Lung (tissue), 12 donors: ENCODE results near the gene NANS. TPM values are rescaled to one million over a fixed set of nuclear protein-coding genes. Genes with fewer than 3 reads are reported as not detected.

Experiments
- ATAC-seq: fragments of 200-7000 bp; cut with Tn5 transposase; one replicate; pipeline ENCODE4 v1.9.1; 2020; ENCODE audit warnings: moderate number of reproducible peaks; ENCODE audit not compliant: insufficient read depth, low FRiP score
- DNase-seq, 3 donors: peaks; one replicate each; pipeline ENCODE4 v3.0.0-alpha.2; 2013 to 2017
- H3K27ac ChIP-seq, 2 donors: one replicate each; pipeline ENCODE4 v1.5.1; 2013; ENCODE audit warnings: mild to moderate bottlenecking in 2 of 2, moderate library complexity in 2 of 2, control low read depth in 1 of 2, inconsistent platforms in 1 of 2, low read depth in 1 of 2, low read length in 1 of 2
- H3K27me3 ChIP-seq, 3 donors: one replicate each; pipeline ENCODE4 v1.5.1; 2013; ENCODE audit warnings: low read length in 2 of 3; ENCODE audit not compliant: control insufficient read depth in 3 of 3, insufficient read depth in 3 of 3
- H3K36me3 ChIP-seq, 4 donors: one replicate each; pipeline ENCODE4 v1.5.1; 2013; ENCODE audit warnings: low read length in 4 of 4, mild to moderate bottlenecking in 1 of 4, moderate library complexity in 1 of 4; ENCODE audit not compliant: control insufficient read depth in 4 of 4, insufficient read depth in 4 of 4
- H3K4me1 ChIP-seq, 5 donors: one replicate each; pipeline ENCODE4 v1.5.1; 2013; ENCODE audit warnings: low read length in 5 of 5, mild to moderate bottlenecking in 2 of 5, moderate library complexity in 1 of 5; ENCODE audit not compliant: control insufficient read depth in 5 of 5, insufficient read depth in 5 of 5
- H3K4me3 ChIP-seq: one replicate; pipeline ENCODE4 v1.5.1; 2013; ENCODE audit warnings: mild to moderate bottlenecking, control low read depth, moderate library complexity
- H3K9ac ChIP-seq, 2 donors: one replicate each; pipeline ENCODE4 v1.5.1; 2013; ENCODE audit warnings: low read length in 2 of 2, control low read depth in 1 of 2; ENCODE audit not compliant: insufficient read depth in 1 of 2
- H3K9me3 ChIP-seq, 4 donors: one replicate each; pipeline ENCODE4 v1.5.1; 2013; ENCODE audit warnings: low read length in 3 of 4, mild to moderate bottlenecking in 1 of 4, moderate library complexity in 1 of 4; ENCODE audit not compliant: control insufficient read depth in 4 of 4, insufficient read depth in 3 of 4
- WGBS, 2 donors: extraction: QIAGEN DNeasy Blood & Tissue Kit; methylation state at CpG; one replicate each; pipeline ENCODE4 v1.1.7; 2013; 5-methylcytosine and 5-hydroxymethylcytosine counted together
- polyA plus RNA-seq, 2 donors: library from polyadenylated mRNA; stranded (reverse); fragments of 200-250 nt; gene quantifications; one replicate each; pipeline ENCODE4 v1.2.1, GENCODE V29; 2013
- total RNA-seq, 2 donors: library from RNA; depleted of rRNA in 1 of 2; stranded (reverse); fragments of >200 nt in 1 of 2; gene quantifications; one replicate each; pipeline ENCODE4 v1.2.1, GENCODE V29; 2014 to 2021
- TF ChIP-seq, protein P1 (sequence below): IDR thresholded peaks from 2 replicates; pipeline ENCODE4 v1.5.1; 2012; ENCODE audit warnings: mild to moderate bottlenecking; ENCODE audit errors: control extremely low read depth, extremely low read depth
- donor health status: control.
- donor health status: control.
- donor health status: Bipolar disorder and iron deficiency.
- donor health status: healthy.
- donor health status: DM: yes; HTN: yes; CAD: no.

Gene NANS
- total and polyA plus RNA-seq, 4 donors: 50.6 to 109 (median 74.4) TPM

DNA sequence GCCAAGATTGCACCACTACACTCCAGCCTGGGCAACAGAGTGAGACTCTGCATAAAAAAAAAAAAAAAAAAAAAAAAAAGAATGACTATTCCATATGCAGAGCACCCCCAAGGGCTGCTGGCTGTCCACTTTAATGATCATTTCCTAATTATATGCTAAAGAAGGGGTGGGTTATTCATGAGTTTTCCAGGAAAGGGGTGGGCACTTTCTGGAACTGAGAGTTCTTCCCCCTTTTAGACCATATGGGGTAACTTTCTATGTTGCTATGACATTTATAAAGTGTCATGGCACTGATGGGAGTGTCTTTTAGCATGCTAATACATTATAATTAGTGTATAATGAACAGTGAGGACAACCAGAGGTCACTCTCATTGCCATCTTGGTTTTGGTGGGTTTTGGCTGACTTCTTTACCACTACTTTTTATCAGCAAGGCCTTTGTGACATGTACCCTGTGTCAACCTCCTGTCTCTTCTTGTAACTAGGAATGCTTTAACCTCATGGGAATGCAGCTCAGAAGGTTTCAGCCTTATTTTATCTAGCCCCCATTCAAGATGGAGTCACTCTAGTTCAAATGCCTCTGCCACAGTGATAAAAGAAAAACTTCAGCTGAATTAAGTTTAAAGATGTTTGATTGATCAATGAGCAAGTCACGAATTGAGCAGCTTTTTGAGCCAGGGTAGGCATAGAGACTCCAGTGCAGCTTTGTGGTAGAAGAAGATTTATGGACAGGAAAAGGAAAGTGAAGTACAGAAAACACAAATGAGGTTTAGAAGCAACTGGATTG is 7.1 kb upstream of the NANS start:
- Histone ChIP-seq H3K4me1 (peaks cover 0 to 3% (median 0%) of the 10 kb centered on the region in 5 donors), H3K27ac (no peak overlapping the region), H3K9ac (no peak overlapping the region), H3K27me3 (no peaks in the 10 kb centered on the region), H3K36me3 (no peaks in the 10 kb centered on the region), H3K4me3 (no peak overlapping the region), H3K9me3 (no peaks in the 10 kb centered on the region)
- 33 to 64% methylated on average over 1 of the region's 1 CpG for WGBS, 2 donors
- TF ChIP-seq, protein P1, sequence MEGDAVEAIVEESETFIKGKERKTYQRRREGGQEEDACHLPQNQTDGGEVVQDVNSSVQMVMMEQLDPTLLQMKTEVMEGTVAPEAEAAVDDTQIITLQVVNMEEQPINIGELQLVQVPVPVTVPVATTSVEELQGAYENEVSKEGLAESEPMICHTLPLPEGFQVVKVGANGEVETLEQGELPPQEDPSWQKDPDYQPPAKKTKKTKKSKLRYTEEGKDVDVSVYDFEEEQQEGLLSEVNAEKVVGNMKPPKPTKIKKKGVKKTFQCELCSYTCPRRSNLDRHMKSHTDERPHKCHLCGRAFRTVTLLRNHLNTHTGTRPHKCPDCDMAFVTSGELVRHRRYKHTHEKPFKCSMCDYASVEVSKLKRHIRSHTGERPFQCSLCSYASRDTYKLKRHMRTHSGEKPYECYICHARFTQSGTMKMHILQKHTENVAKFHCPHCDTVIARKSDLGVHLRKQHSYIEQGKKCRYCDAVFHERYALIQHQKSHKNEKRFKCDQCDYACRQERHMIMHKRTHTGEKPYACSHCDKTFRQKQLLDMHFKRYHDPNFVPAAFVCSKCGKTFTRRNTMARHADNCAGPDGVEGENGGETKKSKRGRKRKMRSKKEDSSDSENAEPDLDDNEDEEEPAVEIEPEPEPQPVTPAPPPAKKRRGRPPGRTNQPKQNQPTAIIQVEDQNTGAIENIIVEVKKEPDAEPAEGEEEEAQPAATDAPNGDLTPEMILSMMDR: no peak
- no peak for DNase-seq
- ATAC-seq: no peak

DNA sequence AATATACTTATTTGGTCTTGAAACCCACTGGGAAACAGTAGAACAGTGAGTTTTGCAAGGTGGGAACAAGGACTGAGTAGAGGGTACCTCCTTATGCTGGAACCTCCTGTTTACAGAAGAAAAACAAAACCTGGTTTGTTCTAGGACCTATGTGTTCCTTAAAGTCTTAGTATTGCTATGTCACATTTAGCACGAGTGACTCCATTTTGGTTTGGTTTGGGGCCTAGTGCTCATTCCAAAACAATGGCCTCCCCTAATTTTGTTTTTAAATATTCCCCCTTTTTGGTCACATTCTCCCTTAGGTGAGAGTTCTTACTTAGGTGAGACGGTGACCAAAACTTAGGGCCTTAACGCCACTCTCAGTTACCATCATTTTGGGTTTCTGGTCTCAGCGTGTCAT is 6.2 kb upstream of the NANS start:
- Histone ChIP-seq H3K4me3 (no peak overlapping the region), H3K9me3 (no peaks in the 10 kb centered on the region), H3K27me3 (no peaks in the 10 kb centered on the region), H3K27ac (no peak overlapping the region), H3K4me1 (no peaks in the 10 kb centered on the region), H3K9ac (no peak overlapping the region), H3K36me3 (no peaks in the 10 kb centered on the region)
- TF ChIP-seq, protein P1: no peak
- 94 to 96% methylated on average over 4 of the region's 4 CpGs for WGBS, 2 donors
- ATAC-seq (no peak), DNase-seq (no peak)

DNA sequence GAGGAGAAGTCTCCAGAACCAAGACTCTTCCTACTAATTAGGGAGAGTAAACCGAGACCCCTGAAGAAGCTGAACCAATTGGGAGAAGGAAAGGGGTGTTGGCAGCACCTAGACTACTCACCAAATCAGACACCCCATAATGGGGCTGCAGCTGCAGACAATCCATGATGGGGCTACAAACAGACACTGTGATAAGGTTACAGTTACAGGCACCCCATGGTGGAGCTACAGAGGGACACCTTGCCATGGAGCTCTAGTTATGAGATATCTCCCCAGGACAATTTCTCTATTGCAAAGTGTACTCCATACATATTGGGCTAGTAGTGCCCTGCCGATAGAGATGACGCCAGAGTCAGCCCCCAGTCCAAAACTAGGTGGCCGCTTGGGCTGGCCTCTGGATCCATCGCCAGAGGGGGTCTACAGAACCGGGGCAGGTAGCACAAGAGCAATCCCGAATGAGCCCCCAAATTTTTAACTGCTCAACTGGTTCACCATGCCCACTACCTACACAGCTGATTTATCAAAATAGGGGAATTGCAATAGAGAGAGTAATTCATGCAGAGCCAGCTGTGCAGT is 2.1 kb upstream of the NANS start:
- Histone ChIP-seq H3K27me3 (no peaks in the 10 kb centered on the region), H3K9ac (no peak overlapping the region), H3K9me3 (no peaks in the 10 kb centered on the region), H3K4me3 (no peak overlapping the region), H3K36me3 (no peaks in the 10 kb centered on the region), H3K4me1 (peaks cover 0 to 8% (median 5%) of the 10 kb centered on the region in 5 donors), H3K27ac (no peak overlapping the region)
- TF ChIP-seq, protein P1: no peak
- DNase-seq (no peak), ATAC-seq (no peak)
- 97% methylated on average over 7 of the region's 7 CpGs for WGBS, 2 donors
